IPS-18c (cell line): ENCODE data around the gene RSPH6A.

Experiments used
- H3K4me3 ChIP-seq: 2 replicates; pipeline ENCODE4 v1.7.0; 2013; ENCODE audit warnings: low read depth, mild to moderate bottlenecking, low read length, moderate library complexity; ENCODE audit not compliant: insufficient read depth
- H3K9me3 ChIP-seq: one replicate; pipeline ENCODE4 v1.6.1; 2013; ENCODE audit warnings: mild to moderate bottlenecking, low read length, moderate library complexity; ENCODE audit not compliant: control insufficient read depth, insufficient read depth

Gene RSPH6A

DNA sequence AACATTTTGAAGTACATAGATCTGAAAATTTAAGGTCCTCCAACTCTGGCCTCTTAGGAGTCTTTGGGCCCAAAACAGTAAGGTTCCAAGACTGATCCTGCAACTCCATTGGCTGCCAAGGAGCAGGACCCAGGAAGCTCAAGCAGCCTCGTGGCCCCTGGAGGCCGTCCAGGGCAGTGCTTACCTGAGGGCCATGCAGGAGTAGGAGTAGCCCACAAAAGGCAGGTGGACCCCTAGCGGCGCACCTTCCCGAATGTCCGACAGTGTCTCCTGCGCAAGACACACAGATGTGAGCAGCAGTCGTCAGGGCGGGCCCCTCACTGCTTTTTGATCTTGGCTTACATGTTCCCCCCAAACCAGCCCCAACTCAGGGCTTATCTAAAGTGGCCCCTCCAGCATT, 40.3 kb downstream of the RSPH6A start:
- H3K4me3 ChIP-seq: no peak overlapping the region

DNA sequence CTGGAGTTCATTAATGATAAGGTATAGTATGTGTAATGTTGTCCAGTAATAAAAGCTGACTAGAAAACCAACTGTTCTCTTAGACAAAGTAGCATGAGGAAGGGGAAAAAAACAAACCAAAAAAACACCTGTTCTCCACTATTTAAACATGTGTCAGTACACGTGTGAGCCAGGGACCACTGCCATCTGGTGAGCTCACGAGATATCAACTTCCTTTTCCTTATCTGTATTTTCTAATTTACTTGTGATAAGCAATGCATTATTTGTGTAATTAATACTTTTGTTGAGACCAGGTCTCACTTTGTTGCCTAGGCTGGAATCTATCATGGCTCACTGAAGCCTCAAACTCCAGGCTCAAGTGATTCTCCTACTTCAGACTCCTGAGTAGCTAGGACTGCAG, 41.7 kb downstream of the RSPH6A start:
- Histone ChIP-seq H3K4me3 (no peak overlapping the region), H3K9me3 (peaks cover 2% of the 10 kb centered on the region)

More for the DNA sequence above, 40.3 kb downstream of the RSPH6A start:
- H3K9me3 ChIP-seq: peaks cover 2% of the 10 kb centered on the region

DNA sequence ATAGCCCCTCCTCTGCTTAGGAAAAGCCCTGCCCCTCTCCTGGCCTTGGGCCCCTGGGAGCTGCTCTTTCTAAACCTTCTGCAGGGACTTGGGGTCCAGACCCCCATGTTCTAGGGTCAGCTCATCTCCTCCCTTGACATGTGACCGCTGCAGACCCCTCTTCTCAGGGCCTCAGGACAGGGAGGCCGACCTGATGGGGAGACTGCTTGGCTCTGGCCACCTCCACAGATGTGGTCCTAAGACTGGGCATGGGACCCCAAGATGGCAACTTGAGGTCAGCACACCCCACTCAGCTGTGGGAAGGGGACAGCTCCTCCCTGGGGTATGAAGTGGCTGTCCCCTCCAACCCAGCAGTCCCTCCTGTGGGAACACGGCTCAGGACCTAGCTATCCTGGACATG, 42.2 kb downstream of the RSPH6A start:
- H3K4me3 ChIP-seq: no peak overlapping the region
- H3K9me3 ChIP-seq: peaks cover 2% of the 10 kb centered on the region

DNA sequence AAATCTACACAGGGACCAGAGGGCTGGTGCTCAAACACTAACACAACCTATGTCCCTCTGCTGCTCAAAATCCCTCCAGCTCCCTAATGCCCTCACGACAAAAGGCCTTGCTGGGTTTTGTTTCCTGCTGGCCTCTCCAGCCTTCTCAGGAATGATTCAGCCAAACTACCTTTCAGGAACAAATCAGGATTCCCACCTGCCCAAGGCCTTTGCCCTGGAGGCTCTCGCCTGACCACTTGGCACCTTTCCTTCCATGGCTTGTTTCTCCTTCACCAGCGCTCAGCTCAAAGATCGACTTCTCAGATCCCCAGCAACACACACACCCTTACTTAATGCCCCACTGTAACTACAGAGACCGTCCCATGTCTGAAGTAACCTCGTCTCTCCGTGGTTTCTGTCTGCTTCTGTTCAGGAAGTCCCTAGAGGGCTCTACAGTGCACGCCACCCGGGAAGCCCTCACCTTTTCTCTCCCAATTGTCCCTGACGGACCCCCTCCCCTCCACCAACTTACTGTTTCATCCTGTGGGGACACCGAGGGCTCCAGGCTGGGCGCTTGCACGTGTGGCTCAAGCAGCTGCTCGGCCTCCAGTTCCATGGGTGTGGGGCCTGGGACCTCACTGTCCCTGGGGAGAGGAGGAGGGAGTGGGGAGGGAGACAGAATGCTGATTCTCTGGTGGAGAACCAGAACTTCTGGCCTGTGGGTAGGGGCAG, 42.8 kb downstream of the RSPH6A start:
- peaks cover 2% of the 10 kb centered on the region for H3K9me3 ChIP-seq

DNA sequence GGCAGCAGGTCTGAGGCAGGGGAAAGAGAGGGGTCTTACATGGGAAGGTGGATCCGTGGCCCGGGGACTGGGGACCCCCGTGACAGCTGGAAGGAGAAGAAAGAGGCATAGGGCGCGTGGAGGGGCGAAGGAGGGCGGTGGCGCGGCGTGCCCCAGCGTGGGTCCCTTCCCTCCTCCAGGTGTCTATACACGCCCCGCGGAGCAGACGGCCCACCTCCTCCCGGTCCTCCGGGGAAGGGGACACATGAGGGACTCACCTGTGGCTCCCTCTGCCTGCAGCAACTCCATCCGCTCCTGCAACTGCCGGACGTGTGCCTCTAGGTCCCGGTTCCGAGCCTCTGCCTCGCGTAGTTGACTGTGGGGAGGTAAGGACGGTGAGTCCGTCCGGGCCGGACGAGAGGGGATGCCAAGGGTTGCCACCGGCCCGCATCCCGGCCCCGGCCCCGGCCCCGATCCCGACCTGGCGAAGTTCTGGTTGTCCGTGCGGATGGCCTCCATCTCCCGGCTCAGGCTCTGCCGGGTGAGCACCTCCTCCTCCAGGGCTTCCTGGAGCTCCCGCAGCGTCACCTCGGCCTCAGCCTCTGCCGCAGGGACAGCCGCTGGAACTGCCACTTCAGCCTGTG, 43.7 kb downstream of the RSPH6A start:
- Histone ChIP-seq H3K9me3 (peaks cover 2% of the 10 kb centered on the region), H3K4me3 (peak overlapping the region; percentile 75; the same call in 1 of the 2 replicates)

More for the DNA sequence above, 42.8 kb downstream of the RSPH6A start:
- no peak overlapping the region; the same call in 1 of the 2 replicates for H3K4me3 ChIP-seq

DNA sequence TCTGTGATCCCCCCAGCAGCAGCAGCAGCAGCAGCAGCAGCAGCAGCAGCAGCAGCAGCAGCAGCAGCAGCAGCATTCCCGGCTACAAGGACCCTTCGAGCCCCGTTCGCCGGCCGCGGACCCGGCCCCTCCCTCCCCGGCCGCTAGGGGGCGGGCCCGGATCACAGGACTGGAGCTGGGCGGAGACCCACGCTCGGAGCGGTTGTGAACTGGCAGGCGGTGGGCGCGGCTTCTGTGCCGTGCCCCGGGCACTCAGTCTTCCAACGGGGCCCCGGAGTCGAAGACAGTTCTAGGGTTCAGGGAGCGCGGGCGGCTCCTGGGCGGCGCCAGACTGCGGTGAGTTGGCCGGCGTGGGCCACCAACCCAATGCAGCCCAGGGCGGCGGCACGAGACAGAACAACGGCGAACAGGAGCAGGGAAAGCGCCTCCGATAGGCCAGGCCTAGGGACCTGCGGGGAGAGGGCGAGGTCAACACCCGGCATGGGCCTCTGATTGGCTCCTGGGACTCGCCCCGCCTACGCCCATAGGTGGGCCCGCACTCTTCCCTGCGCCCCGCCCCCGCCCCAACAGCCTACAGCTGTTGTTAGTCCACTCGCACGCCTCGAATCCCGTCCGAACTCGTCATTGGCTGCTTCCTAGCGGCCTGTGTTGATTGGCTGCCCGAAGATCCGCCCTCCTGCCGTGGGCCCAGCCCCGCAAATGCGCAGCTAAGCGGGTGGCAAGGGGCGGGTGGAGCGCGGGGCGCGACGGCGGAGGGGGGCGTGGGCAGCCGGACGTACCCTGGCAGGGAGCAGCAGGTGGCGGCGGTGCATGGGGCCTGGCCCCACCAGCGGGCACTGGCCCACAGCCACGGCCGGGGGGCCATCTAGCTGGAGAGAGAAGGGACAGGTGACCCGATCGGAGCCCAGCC, 44.7 kb downstream of the RSPH6A start:
- peaks cover 2% of the 10 kb centered on the region for H3K9me3 ChIP-seq
- peak overlapping the region; percentile 75 for H3K4me3 ChIP-seq

DNA sequence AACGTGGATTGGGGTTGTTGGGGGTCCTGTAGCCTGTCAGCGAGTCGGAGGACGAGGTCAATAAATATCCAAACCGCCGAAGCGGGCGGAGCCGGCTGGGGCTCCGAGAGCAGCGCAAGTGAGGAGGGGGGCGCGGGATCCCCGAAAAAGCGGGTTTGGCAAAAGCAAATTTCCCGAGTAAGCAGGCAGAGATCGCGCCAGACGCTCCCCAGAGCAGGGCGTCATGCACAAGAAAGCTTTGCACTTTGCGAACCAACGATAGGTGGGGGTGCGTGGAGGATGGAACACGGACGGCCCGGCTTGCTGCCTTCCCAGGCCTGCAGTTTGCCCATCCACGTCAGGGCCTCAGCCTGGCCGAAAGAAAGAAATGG, 45.3 kb downstream of the RSPH6A start:
- H3K9me3 ChIP-seq: peaks cover 2% of the 10 kb centered on the region
- H3K4me3 ChIP-seq: peak overlapping the region; percentile 75

DNA sequence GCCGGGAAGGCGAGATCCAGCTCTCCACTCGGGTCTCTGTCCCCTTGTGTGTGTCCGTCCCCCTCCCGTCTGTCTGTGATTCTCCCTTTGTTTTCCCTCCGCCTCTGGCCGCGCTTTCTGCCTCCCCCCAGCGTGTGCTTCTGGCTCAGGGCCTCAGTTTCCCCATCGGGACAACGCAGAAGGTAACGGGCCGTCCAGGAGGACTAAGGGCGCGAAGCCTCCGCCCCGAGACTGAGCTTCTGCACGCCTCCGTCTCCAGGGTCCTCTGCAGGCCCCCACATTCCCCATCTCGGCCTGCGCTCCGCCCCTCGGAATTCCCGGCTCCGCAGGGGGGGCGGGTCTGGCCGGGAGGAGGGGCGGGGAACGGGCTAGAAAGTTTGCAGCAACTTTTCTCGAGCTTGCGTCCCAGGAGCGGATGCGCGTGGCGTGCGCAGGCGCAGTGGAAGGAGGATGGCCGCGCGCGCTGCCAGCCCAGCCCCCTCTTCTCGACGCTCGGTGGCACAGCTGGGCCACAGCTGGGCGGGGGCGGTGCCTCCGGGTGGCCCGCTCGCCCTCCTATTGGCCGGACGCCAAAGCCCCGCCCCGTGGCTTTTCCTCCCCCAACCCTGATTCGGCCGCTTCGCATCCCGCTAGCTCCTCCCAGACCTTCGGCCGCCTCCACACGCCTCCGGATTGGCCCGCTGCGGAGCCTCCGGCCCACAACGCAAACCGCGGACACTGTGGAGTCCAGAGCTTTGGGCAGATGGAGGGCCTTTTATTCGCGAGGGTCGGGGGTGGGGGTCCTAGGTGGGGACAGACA, 45.9 kb downstream of the RSPH6A start, which contains the start of gene SIX5:
Gene SIX5 (minus strand): TSS at position 269 of the 799 bp plus-strand sequence. CDS start 408 bp downstream, outside the sequence.
- H3K4me3 ChIP-seq: peak within 1 kb of the TSS; percentile 91
- H3K9me3 ChIP-seq: peaks cover 2% of the 10 kb centered on the region

DNA sequence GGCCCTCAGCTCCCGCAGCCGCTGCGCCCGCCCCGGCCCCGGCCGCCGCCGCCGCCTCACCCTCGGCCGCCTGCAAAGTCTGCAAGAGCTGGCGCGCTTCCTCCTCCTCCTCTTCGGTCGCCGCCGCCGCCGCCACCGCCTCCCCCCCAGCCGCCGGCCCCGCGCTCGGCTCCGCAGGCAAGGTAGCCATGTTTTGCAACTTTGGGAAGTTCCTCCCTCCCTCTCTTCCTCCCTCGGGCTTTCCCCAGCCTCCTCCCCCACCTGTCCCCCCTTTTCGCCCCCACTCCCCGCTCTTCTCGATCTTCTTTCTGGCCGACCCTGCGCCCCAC, 46.5 kb downstream of the RSPH6A start:
- Histone ChIP-seq H3K9me3 (peaks cover 2% of the 10 kb centered on the region), H3K4me3 (peak overlapping the region; percentile 91)

DNA sequence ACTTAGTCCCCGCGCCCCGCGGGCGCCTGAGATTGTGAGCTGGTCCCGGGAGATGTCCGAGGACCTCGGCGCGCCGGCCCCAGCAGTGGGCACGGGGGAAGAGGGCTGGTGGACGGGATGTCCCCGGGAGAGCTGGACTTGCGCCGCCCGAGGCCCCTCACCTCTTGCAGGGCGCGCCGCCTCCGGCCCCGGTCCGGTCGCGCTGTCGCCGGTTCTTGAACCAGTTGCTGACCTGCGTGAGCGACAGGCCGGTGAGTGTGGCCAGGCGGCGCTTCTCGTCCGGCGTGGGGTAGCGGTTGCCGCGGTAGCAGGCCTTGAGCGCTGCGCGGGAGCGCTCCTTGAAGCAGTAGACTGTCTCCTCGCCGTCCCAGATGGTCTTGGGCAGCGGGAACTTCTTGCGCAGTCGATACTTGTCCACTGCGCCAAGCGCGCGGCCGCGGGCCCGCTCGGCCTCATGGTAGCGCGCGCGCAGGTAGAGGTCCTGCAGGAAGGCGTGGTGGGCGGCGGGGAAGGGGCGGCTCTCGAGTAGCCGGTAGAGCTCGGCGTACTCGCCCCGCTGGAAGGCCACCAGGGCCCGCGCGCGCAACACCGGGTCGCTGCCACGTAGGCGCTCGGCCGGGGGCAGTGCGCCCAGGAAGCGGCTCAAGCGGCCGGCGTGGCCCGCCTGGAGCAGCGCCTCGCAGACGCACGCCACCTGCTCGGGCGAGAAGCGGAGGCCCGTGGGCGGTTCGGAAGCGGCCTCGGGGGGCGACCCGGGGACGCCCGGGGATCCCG, 47.0 kb downstream of the RSPH6A start:
- Histone ChIP-seq H3K4me3 (peak overlapping the region; percentile 91), H3K9me3 (peaks cover 2% of the 10 kb centered on the region)

DNA sequence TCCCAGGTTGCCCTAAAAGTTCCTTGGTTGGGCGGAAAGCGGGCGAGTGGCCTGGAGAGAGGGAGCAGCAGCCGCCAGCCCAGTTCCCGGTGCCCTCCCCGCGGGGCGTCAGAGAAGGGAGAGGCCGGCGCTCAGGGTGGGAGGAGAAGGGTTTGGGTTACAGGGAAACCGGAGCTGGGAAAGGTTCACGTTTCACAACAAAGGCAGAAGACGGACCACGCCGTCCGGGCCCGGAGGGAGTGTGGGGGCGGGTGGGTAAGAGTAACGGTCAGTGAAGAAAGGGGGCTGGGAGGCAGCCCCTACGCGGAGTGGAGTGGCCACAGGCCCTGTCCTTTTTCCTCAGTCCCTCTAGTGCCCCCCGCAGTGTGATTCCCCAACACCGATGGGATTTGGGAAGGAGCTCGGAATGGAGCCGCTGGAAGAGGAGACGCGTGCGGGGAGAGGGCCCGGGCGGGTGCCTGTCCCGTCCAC, 47.7 kb downstream of the RSPH6A start:
- Histone ChIP-seq H3K9me3 (peaks cover 2% of the 10 kb centered on the region), H3K4me3 (peak overlapping the region; percentile 91)

DNA sequence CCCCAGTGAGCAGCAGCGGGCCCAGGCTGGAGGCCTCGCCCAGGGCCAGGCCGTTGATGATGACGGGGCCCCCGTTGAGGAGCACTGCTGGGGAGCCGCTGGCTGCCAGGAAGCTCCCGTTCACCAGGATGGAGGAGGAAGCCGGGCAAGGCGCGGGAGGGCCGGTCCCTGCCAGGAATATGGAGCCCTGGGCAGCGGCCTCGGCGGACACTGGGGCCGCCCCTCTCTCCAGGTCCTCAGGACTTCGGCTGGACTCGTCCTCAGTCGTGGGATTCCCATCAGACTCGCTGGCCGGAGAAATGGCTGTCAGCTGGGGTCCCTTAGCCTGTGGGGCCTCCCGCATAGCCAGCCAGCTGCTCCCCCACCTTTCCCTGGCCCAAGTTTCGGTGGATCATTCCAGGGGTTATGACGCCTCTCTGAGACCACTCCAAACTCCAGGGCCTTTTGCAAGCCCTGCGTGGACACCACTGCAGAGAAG, 48.2 kb downstream of the RSPH6A start:
- peaks cover 2% of the 10 kb centered on the region for H3K9me3 ChIP-seq
- peak overlapping the region; percentile 91 for H3K4me3 ChIP-seq

DNA sequence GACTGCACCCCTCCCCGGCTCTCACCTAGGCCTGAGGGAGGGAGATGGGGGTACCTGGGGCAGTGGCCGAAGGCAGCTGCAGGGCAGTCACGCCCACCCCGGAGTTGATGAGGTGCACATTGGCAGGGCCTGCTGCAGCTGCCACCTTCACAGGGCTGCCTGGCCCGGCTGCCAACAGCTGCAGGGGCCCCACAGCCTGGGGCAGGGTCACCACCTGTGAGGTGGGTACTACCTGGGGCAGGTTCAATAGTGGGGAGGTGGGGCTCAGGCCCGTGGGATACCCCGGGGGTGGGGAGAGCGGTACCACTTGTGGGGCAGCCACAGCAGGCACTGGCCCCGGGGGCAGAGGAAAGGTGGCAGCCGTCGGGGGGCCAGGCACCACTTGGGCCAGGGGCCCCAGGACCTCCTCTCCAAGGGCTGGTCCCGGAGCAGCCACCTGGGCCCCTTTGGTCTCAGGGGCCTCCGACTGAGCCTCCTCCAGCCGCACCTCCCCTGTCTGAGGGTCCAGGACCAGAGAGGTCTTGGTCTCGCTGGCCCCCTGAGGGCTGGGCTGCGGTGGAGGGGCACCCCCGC, 48.7 kb downstream of the RSPH6A start:
- no peak overlapping the region; the same call in 1 of the 2 replicates for H3K4me3 ChIP-seq
- peaks cover 2% of the 10 kb centered on the region for H3K9me3 ChIP-seq

DNA sequence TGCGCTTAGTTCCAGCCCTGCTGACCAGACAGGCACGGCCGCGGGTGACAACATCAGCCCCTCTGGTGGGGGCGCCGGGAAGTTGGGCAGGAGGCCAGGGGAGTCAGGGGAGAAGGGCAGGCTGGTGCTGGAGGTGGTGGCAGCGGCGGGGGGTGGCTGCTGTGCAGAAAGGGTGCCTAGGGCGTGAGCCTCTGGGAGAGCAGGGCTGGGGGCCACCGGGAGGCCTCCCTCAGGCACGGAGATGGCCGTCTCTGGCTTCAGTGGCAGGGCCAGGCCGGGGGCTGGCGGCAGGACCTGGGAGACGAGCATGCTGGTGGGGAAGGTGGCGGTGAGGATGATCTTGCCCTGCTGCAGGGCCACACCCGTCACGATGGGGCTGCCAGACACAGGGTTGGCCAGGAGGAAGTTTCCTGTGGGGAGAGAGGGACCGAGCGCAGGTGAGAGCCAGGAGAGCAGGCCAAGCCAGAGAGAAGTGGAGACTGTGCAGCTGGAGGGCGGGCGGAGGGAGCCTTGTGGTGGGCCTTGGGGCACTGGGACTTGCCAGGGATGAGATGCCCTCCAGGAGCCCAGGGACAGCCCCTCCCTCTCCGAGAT, 49.3 kb downstream of the RSPH6A start:
- Histone ChIP-seq H3K4me3 (no peak overlapping the region), H3K9me3 (peaks cover 2% of the 10 kb centered on the region)

DNA sequence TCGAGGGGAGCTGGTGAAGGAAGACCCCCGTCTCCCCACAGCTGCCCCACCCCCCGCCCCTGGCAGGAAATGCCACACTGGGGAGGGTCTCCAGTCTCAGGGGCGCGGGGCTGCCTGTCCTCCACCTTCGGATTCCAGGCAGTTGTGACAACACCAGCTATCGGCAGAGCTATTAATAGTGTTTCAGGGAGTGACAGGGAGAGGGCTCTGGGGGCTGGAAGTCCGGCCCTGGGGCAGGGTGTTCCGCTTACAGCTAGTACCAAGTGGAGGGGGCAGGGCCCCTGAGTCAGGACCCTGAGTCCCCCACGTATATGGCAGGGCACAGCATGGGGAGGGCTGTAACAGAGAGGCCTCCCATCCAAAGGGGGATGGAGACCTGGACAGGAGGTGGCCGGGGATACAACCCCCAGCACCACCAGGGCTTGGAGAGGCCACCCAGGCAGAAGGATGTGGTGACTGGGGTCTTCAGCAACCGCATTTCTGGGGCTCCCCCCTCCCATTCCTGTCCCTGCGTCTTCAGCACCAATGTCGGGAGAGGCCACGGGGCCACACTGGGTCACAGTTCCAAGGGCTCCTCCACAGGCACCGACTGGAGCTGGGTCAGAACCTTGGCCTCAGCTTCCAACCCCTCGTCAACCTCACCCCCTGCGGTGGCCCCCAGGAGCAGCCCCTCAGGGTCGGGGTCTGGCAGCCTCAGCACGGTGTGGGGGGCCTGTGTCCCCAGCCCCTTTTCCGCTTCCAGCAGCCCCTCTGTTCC, 50.0 kb downstream of the RSPH6A start:
- H3K9me3 ChIP-seq: peaks cover 2% of the 10 kb centered on the region
- no peak overlapping the region for H3K4me3 ChIP-seq
